ENCODE measurements around the gene LILRA2.
"Not testable (repeated sequence)": the region's sequence is repeated elsewhere in the genome, so short reads cannot be mapped to it uniquely, and the experiment has no call there.

The LILRA2 gene

DNA sequence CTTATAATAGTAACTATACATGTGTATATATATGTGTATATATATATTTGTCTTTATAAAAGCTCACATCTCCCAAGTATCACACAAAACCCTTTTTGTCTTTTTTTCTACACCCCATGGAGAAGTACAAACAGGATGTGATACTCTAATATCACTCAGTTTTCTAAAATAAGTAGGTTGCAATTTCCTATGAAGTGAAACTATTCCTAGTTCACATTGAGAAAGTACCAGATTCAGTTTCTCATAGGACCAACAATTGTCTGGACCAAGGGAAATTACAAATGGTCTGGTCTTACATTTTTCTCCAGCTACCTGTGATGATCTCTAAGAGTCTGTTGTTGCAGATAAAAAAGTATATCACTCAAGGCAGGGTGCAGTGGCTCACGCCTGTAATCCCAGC lies 38.8 kb downstream of the LILRA2 start:
- DNase-seq: no peak

DNA sequence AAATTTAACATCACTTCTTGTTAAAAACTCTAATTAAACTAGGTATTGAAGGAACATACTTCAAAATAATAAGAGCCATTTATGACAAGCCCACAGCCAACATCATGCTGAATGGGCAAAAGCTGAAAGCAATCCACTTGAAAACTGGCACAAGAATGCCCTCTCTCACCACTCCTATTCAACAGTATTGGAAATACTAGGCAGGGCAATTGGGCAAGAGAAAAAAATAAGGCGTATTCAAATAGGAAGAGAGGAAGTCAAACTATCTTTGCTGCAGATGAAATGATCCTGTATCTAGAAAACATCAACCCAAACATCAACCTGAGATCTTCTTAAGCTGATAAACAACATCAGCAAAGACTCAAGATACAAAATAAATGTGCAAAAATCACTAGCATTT lies 41.1 kb downstream of the LILRA2 start:
- no peak for DNase-seq

DNA sequence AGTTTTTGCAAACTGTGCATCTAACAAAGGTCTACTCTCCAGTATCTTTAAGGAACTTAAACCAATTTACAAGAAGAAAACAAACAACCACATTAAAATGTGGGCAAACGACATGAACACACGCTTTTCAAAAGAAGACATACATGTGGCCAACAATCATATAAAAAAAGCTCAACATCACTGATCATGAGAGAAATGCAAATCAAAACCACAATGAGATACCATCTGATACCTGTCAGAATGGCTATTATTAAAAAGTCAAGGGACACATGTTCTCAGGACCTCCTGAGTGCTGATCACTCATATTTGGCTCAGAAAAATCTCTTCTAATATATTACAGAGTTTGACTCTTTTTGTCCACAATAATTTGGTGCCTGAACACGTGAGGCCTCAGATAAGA lies 42.5 kb downstream of the LILRA2 start:
- DNase-seq: no peak

DNA sequence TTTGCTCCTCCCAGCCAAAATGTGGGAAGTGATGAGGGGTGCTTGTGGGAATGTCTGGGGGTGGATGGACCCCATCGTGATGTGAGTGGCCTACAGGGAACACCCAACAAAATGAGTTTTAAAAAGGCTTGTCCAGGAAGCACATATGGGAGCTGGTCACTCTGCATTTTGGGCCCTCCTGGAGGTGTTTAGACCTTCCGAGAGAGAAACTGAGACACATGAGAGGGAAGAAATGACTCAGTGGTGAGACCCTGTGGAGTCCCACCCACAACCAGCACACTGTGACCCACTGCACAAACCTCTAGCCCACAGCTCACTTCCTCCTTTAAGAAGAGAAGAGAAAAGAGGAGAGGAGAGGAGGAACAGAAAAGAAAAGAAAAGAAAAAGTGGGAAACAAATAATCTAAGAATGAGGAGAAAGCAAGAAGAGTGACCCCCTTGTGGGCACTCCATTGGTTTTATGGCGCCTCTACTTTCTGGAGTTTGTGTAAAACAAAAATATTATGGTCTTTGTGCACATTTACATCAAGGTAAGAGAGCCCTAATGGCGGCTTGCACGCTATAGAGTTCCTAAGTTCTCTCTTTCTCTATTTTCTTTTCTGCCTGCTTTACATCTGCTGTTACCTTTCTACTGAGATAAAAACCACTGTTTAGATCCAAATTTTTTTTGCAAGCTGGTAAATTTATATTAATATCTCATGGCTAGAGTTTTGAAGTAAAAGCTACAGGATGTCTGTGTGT lies 43.4 kb downstream of the LILRA2 start:
- DNase-seq: no peak

DNA sequence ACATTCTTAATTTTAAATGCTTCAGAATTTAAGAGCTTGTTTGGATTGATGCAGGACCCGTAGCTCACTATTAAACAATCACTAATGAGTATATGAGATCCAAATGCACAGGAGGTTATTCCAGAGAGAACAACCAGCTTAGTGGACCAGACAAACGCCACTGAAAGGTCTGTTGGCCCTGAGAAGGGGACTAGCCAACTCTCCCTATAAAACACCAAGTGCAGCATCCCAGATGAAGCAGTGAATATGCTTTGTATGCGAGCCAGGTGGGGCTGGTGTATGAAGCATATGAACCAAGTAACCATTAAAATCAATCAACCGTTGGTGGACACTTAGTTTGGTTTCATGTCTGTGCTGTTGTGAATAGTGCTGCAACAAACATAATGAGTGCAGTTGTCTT lies 46.9 kb downstream of the LILRA2 start:
- no peak for DNase-seq

DNA sequence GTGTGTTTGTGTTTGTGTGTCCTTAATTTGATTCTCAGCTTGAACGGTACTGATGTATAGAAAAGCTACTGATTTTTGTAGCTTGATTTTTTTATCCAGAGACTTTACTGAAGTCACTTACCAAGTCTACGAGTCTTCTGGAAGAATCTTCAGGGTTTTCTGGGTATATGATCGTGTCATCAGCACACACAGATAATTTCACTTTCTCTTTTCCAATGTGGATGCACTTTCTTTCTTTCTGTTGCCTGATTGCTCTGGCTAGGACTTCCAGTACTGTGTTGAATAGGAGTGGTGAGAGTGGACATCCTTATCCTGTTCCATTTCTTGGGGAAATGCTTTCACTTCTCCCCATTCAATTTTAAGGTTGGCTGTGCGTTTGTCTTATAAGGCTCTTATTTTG lies 48.8 kb downstream of the LILRA2 start:
- peak; percentile 12 for DNase-seq

DNA sequence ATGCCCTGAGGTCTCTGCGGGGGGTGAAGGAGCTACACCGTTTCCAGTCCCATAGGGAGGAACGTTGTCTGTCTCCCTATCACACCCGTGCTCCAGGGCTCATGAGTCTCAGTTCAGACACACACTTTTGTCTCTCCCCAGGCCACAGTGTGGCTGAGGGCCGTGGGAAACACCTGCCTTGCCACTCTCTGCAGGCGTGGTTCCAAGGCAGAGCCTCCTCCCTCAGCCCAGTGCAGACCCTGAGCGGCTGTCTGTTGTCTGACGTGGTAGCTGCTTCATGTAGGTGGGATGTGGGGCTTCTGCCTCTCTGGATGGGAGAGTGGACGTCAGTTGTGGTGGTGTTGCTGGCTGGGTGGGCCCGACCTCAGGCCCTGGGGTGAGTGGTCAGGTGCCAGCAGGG lies 50.6 kb downstream of the LILRA2 start:
- not testable (repeated sequence) for DNase-seq

DNA sequence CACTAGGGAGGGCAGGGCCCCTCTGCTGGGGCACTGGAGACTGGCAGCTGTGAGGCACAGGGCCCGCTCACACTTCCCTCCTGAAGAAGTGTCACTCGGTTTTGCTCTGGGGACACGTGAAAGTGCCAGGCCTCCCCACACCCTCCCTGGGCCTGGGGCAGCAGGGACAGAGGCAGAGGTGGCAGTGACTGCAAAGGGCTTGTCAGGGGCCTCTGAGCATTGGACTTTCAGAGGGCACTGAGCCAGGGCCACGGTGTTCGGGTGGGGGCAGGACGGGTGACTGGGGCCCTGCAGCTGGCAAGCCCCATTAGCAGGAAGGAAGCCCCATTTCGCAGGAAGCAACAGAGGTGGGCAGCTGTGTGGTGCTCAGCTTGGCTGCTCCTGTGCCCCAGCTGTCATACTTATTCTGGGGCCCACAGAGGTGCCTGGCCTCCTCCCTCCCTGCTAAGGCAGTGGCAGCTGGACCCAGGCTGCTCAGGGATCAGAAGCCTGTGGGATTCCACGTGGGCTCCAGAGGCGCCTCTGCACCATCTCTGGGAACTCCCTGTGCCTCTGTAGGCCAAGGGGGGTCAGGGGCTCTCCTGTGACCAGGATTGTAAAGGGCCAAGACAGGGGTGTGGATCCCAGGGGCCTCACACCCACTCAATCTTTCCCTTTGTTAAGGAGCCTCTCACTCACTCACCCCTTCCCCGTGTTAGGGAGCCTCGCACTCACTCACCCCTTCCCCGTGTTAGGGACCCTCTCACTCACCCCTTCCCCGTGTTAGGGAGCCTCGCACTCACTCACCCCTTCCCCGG lies 51.5 kb downstream of the LILRA2 start:
- not testable (repeated sequence) for DNase-seq

DNA sequence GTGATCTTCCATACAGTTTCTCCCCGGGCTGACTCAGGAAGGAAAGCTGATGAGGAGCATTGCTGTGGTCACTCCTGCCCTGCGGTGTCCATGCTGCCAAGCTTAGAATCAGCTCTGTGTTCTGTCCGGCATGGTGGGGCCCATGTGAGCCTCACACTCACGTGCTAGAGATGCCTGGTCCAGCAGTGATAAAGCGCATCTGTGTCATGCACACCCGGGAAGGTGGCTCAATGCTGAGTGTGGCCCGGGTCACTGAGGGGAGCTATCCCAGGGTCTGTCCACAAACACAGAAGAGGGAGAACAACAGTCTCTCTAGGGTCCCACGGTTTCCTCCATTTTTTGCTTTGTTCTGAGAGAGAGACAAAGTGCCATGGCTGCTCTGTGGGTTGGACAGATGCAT lies 53.2 kb downstream of the LILRA2 start:
- DNase-seq: no peak

DNA sequence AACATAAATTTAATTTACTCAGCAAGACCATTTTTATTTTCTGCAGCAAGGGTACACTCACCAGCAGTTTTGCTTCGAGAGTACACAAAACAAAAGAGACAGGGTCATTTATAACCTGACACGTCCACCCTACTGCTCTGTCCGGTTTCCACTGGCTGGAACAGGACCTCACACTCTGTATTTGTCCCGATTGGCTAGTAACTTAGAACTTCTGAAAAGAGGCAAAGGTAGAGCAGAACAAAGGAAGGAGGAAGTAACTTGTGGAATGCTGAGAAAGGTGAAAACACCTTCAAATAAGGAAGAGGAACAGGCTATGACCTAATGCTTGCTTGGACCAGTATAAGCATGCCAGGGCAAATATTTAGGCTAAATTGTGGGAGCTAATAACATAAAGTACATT lies 54.3 kb downstream of the LILRA2 start:
- DNase-seq: not testable (repeated sequence)

DNA sequence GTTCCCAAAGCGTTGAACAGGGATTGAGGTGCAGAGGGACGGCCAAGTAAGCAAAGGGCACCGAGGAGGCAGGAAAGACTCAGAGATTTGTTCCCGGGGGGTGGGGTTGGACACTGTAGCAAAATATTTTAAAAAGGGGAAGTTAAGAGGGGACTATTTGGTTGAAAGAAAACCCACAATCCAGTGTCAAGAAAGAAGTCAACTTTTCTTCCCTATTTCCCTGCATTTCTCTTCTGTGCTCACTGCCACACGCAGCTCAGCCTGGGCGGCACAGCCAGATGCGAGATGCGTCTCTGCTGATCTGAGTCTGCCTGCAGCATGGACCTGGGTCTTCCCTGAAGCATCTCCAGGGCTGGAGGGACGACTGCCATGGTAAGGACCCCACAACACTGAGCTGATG lies 56.7 kb downstream of the LILRA2 start, which contains the start of gene LILRB1:
Gene LILRB1, plus strand, starts transcription at position 223 of the 400 bp plus-strand sequence. CDS start 590 bp downstream, outside the sequence.
- DNase-seq: peak; percentile 22

DNA sequence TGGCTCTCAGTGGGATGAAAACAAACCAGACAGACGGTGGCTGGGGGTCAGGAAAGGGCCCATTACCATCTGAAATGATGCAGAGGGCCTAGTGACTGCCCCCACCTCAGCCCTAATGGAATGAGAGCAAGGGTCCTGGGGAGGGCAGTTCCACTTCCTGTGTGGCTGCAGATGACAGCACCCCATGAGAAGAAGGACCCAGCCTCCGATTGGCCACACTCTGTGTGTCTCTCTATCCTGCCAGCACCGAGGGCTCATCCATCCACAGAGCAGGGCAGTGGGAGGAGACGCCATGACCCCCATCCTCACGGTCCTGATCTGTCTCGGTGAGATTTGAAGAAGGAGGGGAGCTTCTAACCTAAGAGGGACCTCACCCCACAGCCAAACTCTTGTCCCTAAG lies 57.2 kb downstream of the LILRA2 start:
- no peak for DNase-seq

DNA sequence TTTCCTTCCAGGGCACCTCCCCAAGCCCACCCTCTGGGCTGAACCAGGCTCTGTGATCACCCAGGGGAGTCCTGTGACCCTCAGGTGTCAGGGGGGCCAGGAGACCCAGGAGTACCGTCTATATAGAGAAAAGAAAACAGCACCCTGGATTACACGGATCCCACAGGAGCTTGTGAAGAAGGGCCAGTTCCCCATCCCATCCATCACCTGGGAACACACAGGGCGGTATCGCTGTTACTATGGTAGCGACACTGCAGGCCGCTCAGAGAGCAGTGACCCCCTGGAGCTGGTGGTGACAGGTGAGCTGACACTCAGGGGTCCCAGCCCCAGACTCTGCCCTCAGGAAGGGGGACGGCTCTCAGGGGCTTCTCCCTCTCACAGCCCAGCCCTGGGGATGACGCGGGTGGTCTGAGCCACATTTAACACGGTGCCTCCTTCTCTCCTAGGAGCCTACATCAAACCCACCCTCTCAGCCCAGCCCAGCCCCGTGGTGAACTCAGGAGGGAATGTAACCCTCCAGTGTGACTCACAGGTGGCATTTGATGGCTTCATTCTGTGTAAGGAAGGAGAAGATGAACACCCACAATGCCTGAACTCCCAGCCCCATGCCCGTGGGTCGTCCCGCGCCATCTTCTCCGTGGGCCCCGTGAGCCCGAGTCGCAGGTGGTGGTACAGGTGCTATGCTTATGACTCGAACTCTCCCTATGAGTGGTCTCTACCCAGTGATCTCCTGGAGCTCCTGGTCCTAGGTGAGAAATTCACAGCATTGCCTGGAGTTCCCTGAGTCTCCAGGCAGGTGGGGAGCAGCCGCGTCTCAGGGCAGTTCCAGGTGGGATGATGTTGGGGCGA lies 58.1 kb downstream of the LILRA2 start:
- not testable (repeated sequence) for DNase-seq

DNA sequence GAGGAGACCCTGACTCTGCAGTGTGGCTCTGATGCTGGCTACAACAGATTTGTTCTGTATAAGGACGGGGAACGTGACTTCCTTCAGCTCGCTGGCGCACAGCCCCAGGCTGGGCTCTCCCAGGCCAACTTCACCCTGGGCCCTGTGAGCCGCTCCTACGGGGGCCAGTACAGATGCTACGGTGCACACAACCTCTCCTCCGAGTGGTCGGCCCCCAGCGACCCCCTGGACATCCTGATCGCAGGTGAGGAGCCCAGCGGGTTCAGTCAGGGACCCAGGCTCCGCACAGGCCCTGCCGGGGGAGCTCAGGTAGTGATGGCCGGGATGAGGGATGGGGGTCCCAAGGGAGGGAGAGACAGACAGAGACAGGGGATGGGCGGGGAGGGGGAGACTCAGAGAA lies 58.9 kb downstream of the LILRA2 start:
- DNase-seq: not testable (repeated sequence)

DNA sequence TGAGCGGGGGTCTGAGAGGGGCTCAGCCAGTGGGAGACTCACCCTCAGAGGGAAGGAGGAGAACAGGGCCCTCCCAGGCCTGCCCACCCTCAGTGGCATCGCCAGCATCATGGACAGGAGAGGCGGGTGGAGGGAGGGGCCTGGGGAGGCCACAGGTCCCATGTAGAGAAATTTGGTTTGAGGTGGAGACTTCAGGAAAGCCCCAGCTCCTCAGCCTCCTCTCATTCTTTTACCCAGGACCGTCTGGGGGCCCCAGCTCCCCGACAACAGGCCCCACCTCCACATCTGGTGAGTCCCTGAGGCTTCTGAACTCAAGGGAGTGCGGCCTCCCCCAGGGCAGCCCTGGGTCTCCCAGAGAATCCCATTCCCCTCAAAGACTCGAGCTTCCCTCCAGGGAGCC lies 59.8 kb downstream of the LILRA2 start:
- no peak for DNase-seq

DNA sequence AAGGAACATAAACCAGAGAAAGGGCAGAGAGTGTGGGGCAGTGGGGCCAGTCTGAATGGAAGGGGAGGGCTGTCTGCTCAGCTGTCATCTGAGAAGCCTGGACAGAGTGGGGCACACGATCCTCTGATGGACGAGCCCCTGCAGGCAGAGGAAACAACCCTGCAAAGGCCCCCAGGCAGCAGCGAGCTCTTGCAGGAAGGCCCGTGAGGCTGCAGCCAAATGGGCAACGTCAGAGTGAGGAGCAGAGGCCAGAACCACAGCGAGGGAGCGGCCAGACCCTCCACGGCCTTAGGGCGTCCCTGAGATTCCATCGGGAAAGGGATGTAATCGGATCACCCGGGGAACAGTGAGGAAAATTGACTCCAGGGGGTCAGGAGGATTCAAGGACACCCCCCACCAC lies 62.5 kb downstream of the LILRA2 start:
- not testable (repeated sequence) for DNase-seq

DNA sequence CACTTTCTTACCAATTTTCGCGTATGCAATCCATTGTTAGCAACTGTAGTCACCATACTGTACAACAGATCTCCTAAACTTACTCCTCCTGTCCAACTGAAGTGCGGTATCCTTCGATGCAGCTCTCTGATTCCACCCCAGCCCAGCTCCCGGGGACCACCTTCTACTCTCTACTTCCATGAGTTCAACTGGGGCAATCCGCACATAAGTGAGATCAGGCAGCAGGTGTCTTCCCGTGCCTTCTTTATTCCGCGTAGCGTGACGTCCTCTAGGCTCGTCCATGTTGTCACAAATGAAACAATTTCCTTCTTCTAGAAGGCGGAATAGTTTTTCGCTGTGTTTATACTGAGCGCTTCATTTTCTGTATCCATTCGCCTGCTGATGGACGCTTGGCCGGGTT lies 65.1 kb downstream of the LILRA2 start:
- DNase-seq: no peak

Data from OCI-M1 (cell line).